Endothelial cell (in vitro differentiated cells): ENCODE results near the gene BHLHE23. TPM values are rescaled to one million over a fixed set of nuclear protein-coding genes. Genes with fewer than 3 reads are reported as not detected.

ENCODE experiments used
- DNase-seq: peaks from one replicate; pipeline ENCODE4 v3.0.0; 2021; ENCODE audit warnings: low spot score
- H3K27ac Mint-ChIP-seq: one replicate; pipeline ENCODE4 v1.8.0; 2021; ENCODE audit warnings: mixed read lengths, inconsistent platforms; ENCODE audit not compliant: unreplicated experiment
- H3K27me3 Mint-ChIP-seq: one replicate; pipeline ENCODE4 v1.8.0; 2021; ENCODE audit warnings: mild to moderate bottlenecking, moderate library complexity, mixed read lengths, inconsistent platforms; ENCODE audit not compliant: unreplicated experiment
- H3K36me3 Mint-ChIP-seq: one replicate; pipeline ENCODE4 v1.8.0; 2021; ENCODE audit warnings: mild to moderate bottlenecking, low read depth, mixed read lengths, inconsistent platforms; ENCODE audit not compliant: unreplicated experiment
- H3K4me1 Mint-ChIP-seq: one replicate; pipeline ENCODE4 v1.8.0; 2021; ENCODE audit warnings: mild to moderate bottlenecking, mixed read lengths, inconsistent platforms; ENCODE audit not compliant: unreplicated experiment
- H3K4me3 Mint-ChIP-seq: one replicate; pipeline ENCODE4 v1.8.0; 2021; ENCODE audit warnings: mild to moderate bottlenecking, mixed read lengths, inconsistent platforms; ENCODE audit not compliant: unreplicated experiment
- H3K9me3 Mint-ChIP-seq: one replicate; pipeline ENCODE4 v1.8.0; 2021; ENCODE audit warnings: mixed read lengths, inconsistent platforms; ENCODE audit not compliant: unreplicated experiment
- CTCF ChIP-seq: fragments of 200-600 bp; sonication (generic); IDR thresholded peaks from one replicate; pipeline ENCODE4 v1.5.0; 2021; ENCODE audit warnings: antibody characterized with exemption; ENCODE audit not compliant: unreplicated experiment
- total RNA-seq: library from RNA; stranded (reverse); fragmentation: NEBNext Ultra II Directional; extraction: Animal tissue kit (Norgen Biotek cat#: 25700); gene quantifications from one replicate; pipeline ENCODE4 v1.2.1, GENCODE V29; 2021; ENCODE audit not compliant: unreplicated experiment

The BHLHE23 gene
- total RNA-seq, 1 donor from 2014 or later: not detected

DNA sequence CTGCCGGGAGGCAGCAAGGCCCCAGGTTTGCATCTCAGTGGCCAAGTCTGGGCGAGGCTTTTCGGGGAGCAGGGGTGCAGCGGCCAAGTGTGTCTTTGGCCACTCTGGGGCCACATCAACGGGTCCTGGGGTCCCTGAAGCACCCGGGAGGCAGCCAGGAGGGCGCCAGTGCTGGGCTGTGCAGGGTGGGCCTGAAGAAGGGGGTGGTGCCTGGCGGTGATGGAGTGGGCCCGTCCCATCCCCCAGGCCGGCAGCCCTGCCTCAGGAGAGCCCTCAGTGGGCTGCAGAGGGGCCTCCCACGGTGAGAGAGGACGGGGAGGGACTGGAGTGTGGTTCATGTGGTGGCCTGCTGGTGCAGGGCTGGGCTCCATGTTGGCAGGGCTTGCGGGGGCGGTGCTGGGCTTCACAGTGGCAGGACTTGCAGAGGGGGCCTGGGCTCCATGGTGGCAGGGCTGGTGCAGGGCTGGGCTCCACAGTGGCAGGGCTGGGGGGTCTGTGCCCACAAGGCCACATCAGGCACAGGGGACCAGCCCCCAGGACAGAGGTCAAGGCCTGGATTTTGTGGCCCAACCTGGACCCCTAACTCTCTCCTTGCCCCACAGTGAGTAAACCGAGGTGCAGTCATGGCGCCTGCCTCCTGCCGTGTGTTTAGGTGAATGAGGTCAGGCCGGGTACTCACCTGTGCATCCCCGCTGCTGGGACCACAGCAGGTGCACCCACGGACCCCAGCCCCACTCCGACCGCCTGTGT is 10.5 kb upstream of the BHLHE23 start:
- H3K4me3 Mint-ChIP-seq: no peak overlapping the region
- H3K27me3 Mint-ChIP-seq: peaks cover 17% of the 10 kb centered on the region
- peaks cover 8% of the 10 kb centered on the region for H3K9me3 Mint-ChIP-seq
- H3K36me3 Mint-ChIP-seq: peaks cover 9% of the 10 kb centered on the region
- H3K27ac Mint-ChIP-seq: no peak overlapping the region
- peaks cover 6% of the 10 kb centered on the region for H3K4me1 Mint-ChIP-seq
- TF ChIP-seq CTCF: no peak
- no peak for DNase-seq

DNA sequence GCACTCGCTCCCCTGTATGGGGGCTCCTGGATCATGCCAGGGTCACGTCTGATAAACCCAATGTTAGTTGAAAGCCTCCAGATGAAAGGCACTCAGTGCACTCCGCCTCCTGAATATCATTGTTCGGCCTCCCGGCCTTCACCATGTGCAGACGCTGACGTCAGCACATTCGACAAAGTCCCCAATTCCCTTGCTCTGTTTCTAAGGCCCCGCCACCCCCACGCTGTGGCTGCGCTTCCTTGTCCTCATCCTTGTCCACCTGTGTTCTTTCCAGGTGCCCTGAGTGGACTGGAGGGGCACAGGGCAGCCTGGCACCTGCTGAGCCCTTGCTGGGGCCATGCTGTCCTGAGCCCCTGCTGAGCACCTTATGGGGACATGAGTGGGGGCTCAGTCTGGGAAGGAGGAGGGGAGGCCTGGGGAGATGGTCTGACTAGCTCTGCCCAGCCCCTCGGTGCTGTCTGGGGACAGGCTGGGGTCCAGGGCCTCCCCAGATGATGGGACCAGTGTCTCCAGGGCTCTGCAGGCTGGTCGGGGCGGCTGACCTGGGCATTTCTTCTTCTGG is 9.8 kb upstream of the BHLHE23 start:
- Mint-ChIP-seq H3K27me3 (peaks cover 17% of the 10 kb centered on the region), H3K27ac (no peak overlapping the region)
- no peak for DNase-seq

DNA sequence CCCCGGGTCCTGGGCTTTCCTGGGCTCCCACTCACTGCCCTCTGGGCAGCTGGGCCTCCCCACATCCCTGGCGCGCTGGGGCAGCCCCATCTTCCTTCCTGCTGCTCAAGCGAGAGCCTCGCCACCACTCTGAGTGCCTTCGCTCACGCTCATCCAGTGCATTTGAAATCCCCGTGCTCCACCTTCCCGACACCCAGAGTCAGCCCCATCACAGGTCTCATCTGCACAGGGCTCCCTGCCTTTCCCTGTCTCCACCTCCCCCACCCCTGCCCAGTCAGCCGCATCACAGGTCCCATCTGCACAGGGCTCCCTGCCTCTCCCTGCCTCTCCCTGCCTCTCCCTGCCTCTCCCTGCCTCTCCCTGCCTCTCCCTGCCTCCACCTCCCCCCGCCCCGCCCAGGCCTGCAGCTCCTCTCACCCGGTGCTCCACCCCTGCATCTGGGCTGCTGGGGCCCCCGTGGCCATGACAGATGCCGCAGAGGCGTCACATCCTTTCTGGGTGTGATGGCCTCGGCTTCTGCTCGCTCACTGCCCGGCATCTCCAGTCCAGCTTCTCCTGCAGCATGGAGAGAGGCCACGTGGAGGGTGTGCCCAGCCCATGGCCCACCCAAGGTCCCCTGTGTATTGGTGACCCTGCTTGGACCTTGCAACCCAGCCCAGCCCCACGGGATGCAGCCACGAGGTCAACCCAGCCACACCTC is 9.0 kb upstream of the BHLHE23 start:
- H3K27ac Mint-ChIP-seq: no peak overlapping the region
- H3K36me3 Mint-ChIP-seq: peaks cover 9% of the 10 kb centered on the region
- peaks cover 8% of the 10 kb centered on the region for H3K9me3 Mint-ChIP-seq
- H3K4me3 Mint-ChIP-seq: no peak overlapping the region
- TF ChIP-seq CTCF: no peak
- no peak for DNase-seq
- H3K4me1 Mint-ChIP-seq: peaks cover 6% of the 10 kb centered on the region
- peaks cover 17% of the 10 kb centered on the region for H3K27me3 Mint-ChIP-seq

More for the DNA sequence above, 9.8 kb upstream of the BHLHE23 start:
- H3K4me1 Mint-ChIP-seq: peaks cover 6% of the 10 kb centered on the region
- TF ChIP-seq CTCF: no peak
- H3K4me3 Mint-ChIP-seq: no peak overlapping the region
- peaks cover 9% of the 10 kb centered on the region for H3K36me3 Mint-ChIP-seq
- peaks cover 8% of the 10 kb centered on the region for H3K9me3 Mint-ChIP-seq

- H3K9me3 Mint-ChIP-seq: peaks cover 8% of the 10 kb centered on the region
- H3K36me3 Mint-ChIP-seq: peaks cover 9% of the 10 kb centered on the region
- DNase-seq: no peak
- H3K27me3 Mint-ChIP-seq: peaks cover 20% of the 10 kb centered on the region
- H3K4me1 Mint-ChIP-seq: peaks cover 6% of the 10 kb centered on the region
- no peak for TF ChIP-seq CTCF
- no peak overlapping the region for H3K27ac Mint-ChIP-seq
- no peak overlapping the region for H3K4me3 Mint-ChIP-seq
These were observed 8.4 kb upstream of the BHLHE23 start for GRCh38 chr20:63015147-63015661.
